ENCODE measurements around the gene TM4SF1.

TM4SF1 gene

GRCh38 chr3:149386299-149386606 lies 8.8 kb upstream of the TM4SF1 start:
- no peak for DNase-seq
- no peak overlapping the region for H3K9ac ChIP-seq (ENCODE audit: low read length)
- H4K20me1 ChIP-seq (ENCODE audit: insufficient read depth, low read length) = no peaks in the 10 kb centered on the region
- H3K79me2 ChIP-seq (ENCODE audit: low read length) = no peaks in the 10 kb centered on the region
- H3K4me3 ChIP-seq (ENCODE audit: low read length) = no peak overlapping the region
- H3K4me1 ChIP-seq (ENCODE audit: low read length) = no peaks in the 10 kb centered on the region
- H3K4me2 ChIP-seq (ENCODE audit: low read depth, low read length) = no peak overlapping the region
- no peaks in the 10 kb centered on the region for H3K27me3 ChIP-seq (replicated peaks; ENCODE audit: insufficient read depth, low read length)
- H3K9me2 ChIP-seq (replicated peaks; ENCODE audit: insufficient read depth, low read length) = no peaks in the 10 kb centered on the region
- no peaks in the 10 kb centered on the region for H3F3A ChIP-seq (ENCODE audit: insufficient read depth, low read length)
- H3K9me3 ChIP-seq (replicated peaks; ENCODE audit: insufficient read depth, low read length) = no peaks in the 10 kb centered on the region
- TF ChIP-seq EZH2 (optimal IDR thresholded peaks at IDR 0.05; ENCODE audit: low read depth, low read length) (no peak), EZH2phosphoT487 (IDR thresholded peaks at IDR 0.05; ENCODE audit: low read length) (no peak), CTCF (IDR thresholded peaks at IDR 0.05; ENCODE audit: low read length) (no peak)
- no peaks in the 10 kb centered on the region for H3K36me3 ChIP-seq (replicated peaks; ENCODE audit: insufficient read depth, low read length)
- H2AFZ ChIP-seq (ENCODE audit: low read length) = no peak overlapping the region
- no peak overlapping the region for H3K27ac ChIP-seq (ENCODE audit: low read length)

GRCh38 chr3:149385617-149386298 lies 8.3 kb upstream of the TM4SF1 start:
- no peaks in the 10 kb centered on the region for H4K20me1 ChIP-seq (ENCODE audit: insufficient read depth, low read length)
- no peak overlapping the region for H3K9ac ChIP-seq (ENCODE audit: low read length)
- no peaks in the 10 kb centered on the region for H3K4me1 ChIP-seq (ENCODE audit: low read length)
- H3K4me3 ChIP-seq (ENCODE audit: low read length) = no peak overlapping the region
- H3K36me3 ChIP-seq (replicated peaks; ENCODE audit: insufficient read depth, low read length) = no peaks in the 10 kb centered on the region
- TF ChIP-seq CTCF (IDR thresholded peaks at IDR 0.05; ENCODE audit: low read length) = no peak
- TF ChIP-seq EZH2 (optimal IDR thresholded peaks at IDR 0.05; ENCODE audit: low read depth, low read length) = no peak
- TF ChIP-seq EZH2phosphoT487 (IDR thresholded peaks at IDR 0.05; ENCODE audit: low read length) = no peak
- no peak overlapping the region for H3K27ac ChIP-seq (ENCODE audit: low read length)
- H3K9me2 ChIP-seq (replicated peaks; ENCODE audit: insufficient read depth, low read length) = no peaks in the 10 kb centered on the region
- DNase-seq = no peak
- H3K9me3 ChIP-seq (replicated peaks; ENCODE audit: insufficient read depth, low read length) = no peaks in the 10 kb centered on the region
- no peaks in the 10 kb centered on the region for H3K27me3 ChIP-seq (replicated peaks; ENCODE audit: insufficient read depth, low read length)
- 0 out of 2 replicates have a peak overlapping the region, but pooled peaks have one; percentile 15 for H2AFZ ChIP-seq (ENCODE audit: low read length)
- no peak overlapping the region for H3K4me2 ChIP-seq (ENCODE audit: low read depth, low read length)
- no peaks in the 10 kb centered on the region for H3F3A ChIP-seq (ENCODE audit: insufficient read depth, low read length)
- H3K79me2 ChIP-seq (ENCODE audit: low read length) = no peaks in the 10 kb centered on the region

- no peak overlapping the region for H3K4me2 ChIP-seq (ENCODE audit: low read depth, low read length)
Observed at GRCh38 chr3:149384911-149385321, 7.5 kb upstream of the TM4SF1 start.

More at GRCh38 chr3:149384911-149385321, 7.5 kb upstream of the TM4SF1 start:
- Histone ChIP-seq H3F3A (ENCODE audit: insufficient read depth, low read length) (no peaks in the 10 kb centered on the region), H4K20me1 (ENCODE audit: insufficient read depth, low read length) (no peaks in the 10 kb centered on the region), H3K79me2 (ENCODE audit: low read length) (no peaks in the 10 kb centered on the region), H3K27ac (ENCODE audit: low read length) (no peak overlapping the region), H3K4me3 (ENCODE audit: low read length) (no peak overlapping the region), H3K4me1 (ENCODE audit: low read length) (no peaks in the 10 kb centered on the region), H3K9me3 (replicated peaks; ENCODE audit: insufficient read depth, low read length) (no peaks in the 10 kb centered on the region), H3K9me2 (replicated peaks; ENCODE audit: insufficient read depth, low read length) (no peaks in the 10 kb centered on the region), H3K36me3 (replicated peaks; ENCODE audit: insufficient read depth, low read length) (no peaks in the 10 kb centered on the region), H3K9ac (ENCODE audit: low read length) (no peak overlapping the region), H3K27me3 (replicated peaks; ENCODE audit: insufficient read depth, low read length) (no peaks in the 10 kb centered on the region), H2AFZ (ENCODE audit: low read length) (no peak overlapping the region)
- TF ChIP-seq CTCF (IDR thresholded peaks at IDR 0.05; ENCODE audit: low read length) (no peak), EZH2 (optimal IDR thresholded peaks at IDR 0.05; ENCODE audit: low read depth, low read length) (no peak), EZH2phosphoT487 (IDR thresholded peaks at IDR 0.05; ENCODE audit: low read length) (no peak)
- DNase-seq = no peak

All from MM.1S (cell line).